ENCODE data around the gene WAC.
A peak's percentile ranks its signal among the peaks of the same experiment; 100 is the strongest.
"Not testable (repeated sequence)": the region's sequence is repeated elsewhere in the genome, so short reads cannot be mapped to it uniquely, and the experiment has no call there.

WAC gene

GRCh38 chr10:28532337-28533185, at the start of gene WAC:
TSS of gene WAC (plus strand) at chr10:28533118. CDS start at chr10:28533580, 462 bp downstream.
- DNase-seq (ENCODE audit: low read depth in 2 of 2) = peak; percentile 91 to 94

GRCh38 chr10:28489206-28489605, 43.7 kb upstream of the WAC start:
- DNase-seq (ENCODE audit: low read depth in 2 of 2) = no peak

- not testable (repeated sequence) for DNase-seq (ENCODE audit: low read depth in 2 of 2)
These were observed 42.6 kb upstream of the WAC start for GRCh38 chr10:28490256-28490865.

- no peak for DNase-seq (ENCODE audit: low read depth in 2 of 2)
These were observed 40.6 kb upstream of the WAC start for GRCh38 chr10:28492116-28492920.

- no peak for DNase-seq (ENCODE audit: low read depth in 2 of 2)
These were observed 38.5 kb upstream of the WAC start for GRCh38 chr10:28494420-28494819.

GRCh38 chr10:28495084-28495483, 37.8 kb upstream of the WAC start:
- no peak for DNase-seq (ENCODE audit: low read depth in 2 of 2)

GRCh38 chr10:28496017-28496416, 36.9 kb upstream of the WAC start:
- DNase-seq (ENCODE audit: low read depth in 2 of 2) = no peak

- no peak for DNase-seq (ENCODE audit: low read depth in 2 of 2)
These were observed 36.4 kb upstream of the WAC start for GRCh38 chr10:28496481-28496961.

- DNase-seq (ENCODE audit: low read depth in 2 of 2) = no peak
These were observed 35.4 kb upstream of the WAC start for GRCh38 chr10:28497313-28498126.

GRCh38 chr10:28500203-28500602, 32.7 kb upstream of the WAC start:
- not testable (repeated sequence) for DNase-seq (ENCODE audit: low read depth in 2 of 2)

- DNase-seq (ENCODE audit: low read depth in 2 of 2) = no peak
These were observed 29.8 kb upstream of the WAC start for GRCh38 chr10:28503114-28503513.

- no peak for DNase-seq (ENCODE audit: low read depth in 2 of 2)
These were observed 27.5 kb upstream of the WAC start for GRCh38 chr10:28505359-28505959.

- no peak for DNase-seq (ENCODE audit: low read depth in 2 of 2)
These were observed 24.5 kb upstream of the WAC start for GRCh38 chr10:28508304-28508925.

GRCh38 chr10:28509286-28509685, 23.6 kb upstream of the WAC start:
- no peak for DNase-seq (ENCODE audit: low read depth in 2 of 2)

- no peak for DNase-seq (ENCODE audit: low read depth in 2 of 2)
These were observed 18.3 kb upstream of the WAC start for GRCh38 chr10:28514648-28515047.

- no peak for DNase-seq (ENCODE audit: low read depth in 2 of 2)
These were observed 12.6 kb upstream of the WAC start for GRCh38 chr10:28520346-28520745.

GRCh38 chr10:28520828-28521227, 12.1 kb upstream of the WAC start:
- DNase-seq (ENCODE audit: low read depth in 2 of 2) = not testable (repeated sequence)

GRCh38 chr10:28521961-28522360, 11.0 kb upstream of the WAC start:
- not testable (repeated sequence) for DNase-seq (ENCODE audit: low read depth in 2 of 2)

- no peak for DNase-seq (ENCODE audit: low read depth in 2 of 2)
These were observed 9.1 kb upstream of the WAC start for GRCh38 chr10:28523725-28524252.

- DNase-seq (ENCODE audit: low read depth in 2 of 2) = no peak
These were observed 2.2 kb upstream of the WAC start for GRCh38 chr10:28530751-28531150.
